HEK293T (cell line): ENCODE data around the gene TRIM17.

Source experiments
- ARNT ChIP-seq: fragments of 450-650 bp; IDR thresholded peaks from 2 replicates; pipeline ENCODE4 v1.6.1; 2017; ENCODE audit warnings: mild to moderate bottlenecking
- CTBP1 ChIP-seq: fragments of 450-650 bp; IDR thresholded peaks from 2 replicates; pipeline ENCODE4 v1.6.1; 2016; ENCODE audit warnings: borderline replicate concordance
- ELF4 ChIP-seq: fragments of 450-650 bp; IDR thresholded peaks from 2 replicates; pipeline ENCODE4 v1.6.1; 2017; ENCODE audit warnings: antibody characterized with exemption
- FOXA1 ChIP-seq: fragments of 450-650 bp; IDR thresholded peaks from 2 replicates; pipeline ENCODE4 v1.6.1; 2016; ENCODE audit warnings: mild to moderate bottlenecking
- FOXM1 ChIP-seq: fragments of 450-650 bp; IDR thresholded peaks from 2 replicates; pipeline ENCODE4 v1.6.1; 2017; ENCODE audit warnings: mild to moderate bottlenecking, borderline replicate concordance
- HDGF ChIP-seq: fragments of 450-650 bp; IDR thresholded peaks from 2 replicates; pipeline ENCODE4 v1.6.1; 2017; ENCODE audit warnings: antibody characterized with exemption, borderline replicate concordance
- LEF1 ChIP-seq: fragments of 450-650 bp; IDR thresholded peaks from 2 replicates; pipeline ENCODE4 v1.6.1; 2017; ENCODE audit warnings: mild to moderate bottlenecking, borderline replicate concordance
- NFRKB ChIP-seq: fragments of 450-650 bp; IDR thresholded peaks from 2 replicates; pipeline ENCODE4 v1.6.1; 2016; ENCODE audit warnings: mild to moderate bottlenecking, moderate library complexity
- SP1 ChIP-seq: fragments of 450-650 bp; IDR thresholded peaks from 2 replicates; pipeline ENCODE4 v1.6.1; 2017
- SUZ12 ChIP-seq: fragments of 450-650 bp; IDR thresholded peaks from 2 replicates; pipeline ENCODE4 v1.6.1; 2016; ENCODE audit warnings: mild to moderate bottlenecking
- TARDBP ChIP-seq: fragments of 450-650 bp; IDR thresholded peaks from 2 replicates; pipeline ENCODE4 v1.6.1; 2016
- TF ChIP-seq, protein P1 (sequence below): fragments of 450-650 bp; IDR thresholded peaks from 2 replicates; pipeline ENCODE4 v1.6.1; 2016

DNA sequence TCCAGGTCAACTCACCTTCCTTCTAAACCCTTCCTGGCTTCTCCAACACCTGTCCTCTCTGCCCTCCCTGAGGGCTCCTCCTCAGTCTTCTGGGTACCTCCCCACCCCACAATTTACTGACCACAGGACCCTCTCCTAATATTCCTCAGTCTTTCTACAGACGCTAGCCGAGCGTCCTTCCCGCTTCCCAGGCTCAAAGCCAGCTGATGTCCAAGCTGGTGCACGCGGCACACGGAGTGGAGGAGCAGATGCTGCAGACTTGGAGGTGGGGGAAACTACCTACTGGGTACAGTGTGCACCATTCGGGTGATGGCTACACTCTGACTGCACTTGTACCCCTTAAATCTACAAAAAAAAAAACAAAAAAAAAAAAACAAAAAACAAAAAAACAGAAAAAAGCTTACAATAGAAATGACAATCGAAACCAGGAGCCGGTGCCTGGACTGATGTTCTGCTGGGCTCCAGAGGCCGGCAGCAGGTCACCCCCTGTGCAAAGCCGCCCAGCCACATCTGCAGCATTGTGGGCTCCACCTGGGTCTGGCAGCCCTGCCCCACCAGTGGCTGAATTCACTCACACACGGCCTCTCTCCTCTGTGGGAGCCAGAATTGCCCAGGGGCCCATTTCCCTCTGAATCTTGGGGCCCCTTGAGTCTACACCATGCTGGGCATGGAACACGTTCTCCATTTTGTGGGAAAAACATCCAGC lies 17.0 kb downstream of the TRIM17 start:
- TF ChIP-seq SUZ12 (no peak), CTBP1 (no peak), ELF4 (no peak), HDGF (no peak), TARDBP (no peak), SP1 (no peak), LEF1 (no peak), NFRKB (no peak), ARNT (no peak), FOXA1 (no peak), FOXM1 (no peak)
- TF ChIP-seq, protein P1, sequence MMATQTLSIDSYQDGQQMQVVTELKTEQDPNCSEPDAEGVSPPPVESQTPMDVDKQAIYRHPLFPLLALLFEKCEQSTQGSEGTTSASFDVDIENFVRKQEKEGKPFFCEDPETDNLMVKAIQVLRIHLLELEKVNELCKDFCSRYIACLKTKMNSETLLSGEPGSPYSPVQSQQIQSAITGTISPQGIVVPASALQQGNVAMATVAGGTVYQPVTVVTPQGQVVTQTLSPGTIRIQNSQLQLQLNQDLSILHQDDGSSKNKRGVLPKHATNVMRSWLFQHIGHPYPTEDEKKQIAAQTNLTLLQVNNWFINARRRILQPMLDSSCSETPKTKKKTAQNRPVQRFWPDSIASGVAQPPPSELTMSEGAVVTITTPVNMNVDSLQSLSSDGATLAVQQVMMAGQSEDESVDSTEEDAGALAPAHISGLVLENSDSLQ: no peak
